HEK293 (cell line): ENCODE results near the gene S100A3.

ENCODE experiments used
- BCL11A ChIP-seq: fragments of 450-650 bp; formaldehyde crosslinking; IDR thresholded peaks from 2 replicates; pipeline ENCODE4 v1.5.1; 2016; ENCODE audit warnings: low read depth, missing biosample characterization, missing genetic modification characterization
- BCL11B ChIP-seq: fragments of 450-650 bp; formaldehyde crosslinking; IDR thresholded peaks from 2 replicates; pipeline ENCODE4 v1.5.1; 2016; ENCODE audit warnings: low read depth, missing biosample characterization, missing genetic modification characterization
- HOXC10 ChIP-seq: sonication (generic); formaldehyde crosslinking; IDR thresholded peaks from 2 replicates; pipeline ENCODE4 v1.8.1; 2023; ENCODE audit warnings: mild to moderate bottlenecking, missing genetic modification reagents
- IKZF3 ChIP-seq: fragments of 450-650 bp; IDR thresholded peaks from 2 replicates; pipeline ENCODE4 v1.5.0; 2018; ENCODE audit warnings: missing biosample characterization, mild to moderate bottlenecking, missing genetic modification characterization, moderate library complexity
- KLF8 ChIP-seq: fragments of 450-650 bp; formaldehyde crosslinking; IDR thresholded peaks from 2 replicates; pipeline ENCODE4 v1.5.1; 2016; ENCODE audit warnings: missing biosample characterization, missing genetic modification characterization
- PATZ1 ChIP-seq: fragments of 450-650 bp; formaldehyde crosslinking; IDR thresholded peaks from 2 replicates; pipeline ENCODE4 v1.5.1; 2016; ENCODE audit warnings: missing biosample characterization, missing genetic modification characterization
- PRDM10 ChIP-seq: fragments of 450-650 bp; formaldehyde crosslinking; IDR thresholded peaks from 2 replicates; pipeline ENCODE4 v1.5.1; 2016; ENCODE audit warnings: missing biosample characterization, missing genetic modification characterization
- SCRT1 ChIP-seq: fragments of 450-650 bp; formaldehyde crosslinking; IDR thresholded peaks from 2 replicates; pipeline ENCODE4 v1.5.1; 2016; ENCODE audit warnings: missing biosample characterization, missing genetic modification characterization, borderline replicate concordance
- ZBTB1 ChIP-seq: fragments of 450-650 bp; formaldehyde crosslinking; IDR thresholded peaks from 2 replicates; pipeline ENCODE4 v1.5.1; 2016; ENCODE audit warnings: missing biosample characterization, missing genetic modification characterization
- ZFHX2 ChIP-seq: fragments of 450-650 bp; formaldehyde crosslinking; conservative IDR thresholded peaks from 2 replicates; pipeline ENCODE4 v1.5.1; 2016; ENCODE audit warnings: missing biosample characterization, missing genetic modification characterization
- ZFP3 ChIP-seq: fragments of 450-650 bp; formaldehyde crosslinking; IDR thresholded peaks from 2 replicates; pipeline ENCODE4 v1.5.1; 2016; ENCODE audit warnings: low read depth, missing biosample characterization, missing genetic modification characterization
- ZNF132 ChIP-seq: fragments of 450-650 bp; formaldehyde crosslinking; IDR thresholded peaks from 2 replicates; pipeline ENCODE4 v1.5.1; 2017; ENCODE audit warnings: missing biosample characterization, missing genetic modification characterization, borderline replicate concordance
- ZNF138 ChIP-seq: fragments of 450-650 bp; formaldehyde crosslinking; IDR thresholded peaks from 2 replicates; pipeline ENCODE4 v1.5.1; 2016; ENCODE audit warnings: missing biosample characterization, missing genetic modification characterization, borderline replicate concordance
- ZNF148 ChIP-seq: fragments of 450-650 bp; formaldehyde crosslinking; IDR thresholded peaks from 2 replicates; pipeline ENCODE4 v1.5.0; 2017; ENCODE audit warnings: missing biosample characterization, missing genetic modification characterization, borderline replicate concordance
- ZNF16 ChIP-seq: fragments of 450-650 bp; formaldehyde crosslinking; IDR thresholded peaks from 2 replicates; pipeline ENCODE4 v1.5.1; 2016; ENCODE audit warnings: low read depth, missing biosample characterization, missing genetic modification characterization
- ZNF335 ChIP-seq: fragments of 450-650 bp; formaldehyde crosslinking; conservative IDR thresholded peaks from 2 replicates; pipeline ENCODE4 v1.5.1; 2016; ENCODE audit warnings: missing biosample characterization, missing genetic modification characterization
- ZNF366 ChIP-seq: fragments of 450-650 bp; formaldehyde crosslinking; conservative IDR thresholded peaks from 2 replicates; pipeline ENCODE4 v1.5.1; 2016; ENCODE audit warnings: missing biosample characterization, missing genetic modification characterization
- ZNF426 ChIP-seq: fragments of 450-650 bp; formaldehyde crosslinking; IDR thresholded peaks from 2 replicates; pipeline ENCODE4 v1.5.1; 2017; ENCODE audit warnings: missing biosample characterization, missing genetic modification characterization, mild to moderate bottlenecking, inconsistent platforms, moderate library complexity
- ZNF433 ChIP-seq: fragments of 450-650 bp; formaldehyde crosslinking; IDR thresholded peaks from 2 replicates; pipeline ENCODE4 v1.5.1; 2016; ENCODE audit warnings: missing biosample characterization, missing genetic modification characterization, low read depth
- ZNF449 ChIP-seq: fragments of 450-650 bp; formaldehyde crosslinking; IDR thresholded peaks from 2 replicates; pipeline ENCODE4 v1.5.1; 2017; ENCODE audit warnings: missing biosample characterization, mild to moderate bottlenecking, missing genetic modification characterization, moderate library complexity
- ZNF518A ChIP-seq: fragments of 450-650 bp; formaldehyde crosslinking; conservative IDR thresholded peaks from 2 replicates; pipeline ENCODE4 v1.5.1; 2016; ENCODE audit warnings: low read depth, missing biosample characterization, missing genetic modification characterization
- ZNF677 ChIP-seq: fragments of 450-650 bp; IDR thresholded peaks from 2 replicates; pipeline ENCODE4 v1.5.0; 2018; ENCODE audit warnings: missing biosample characterization, mild to moderate bottlenecking, missing genetic modification characterization, moderate library complexity
- ZXDB ChIP-seq: fragments of 450-650 bp; formaldehyde crosslinking; IDR thresholded peaks from 2 replicates; pipeline ENCODE4 v1.5.1; 2016; ENCODE audit warnings: missing biosample characterization, missing genetic modification characterization

Gene S100A3

GRCh38 chr1:153566414-153567371 is 17.6 kb upstream of the S100A3 start (continued):
- TF ChIP-seq ZNF518A (tag by site-specific recombination), result 0 out of 2 replicates have a peak, but pooled peaks have one; percentile 49
- TF ChIP-seq BCL11A (tag by site-specific recombination), result peak; percentile 97
- TF ChIP-seq KLF8, result peak; percentile 99
- TF ChIP-seq ZNF335 (tag by site-specific recombination), result peak; percentile 36
- TF ChIP-seq ZNF433 (tag by site-specific recombination), result no peak
- TF ChIP-seq ZNF16, result no peak
- TF ChIP-seq PRDM10 (tag by site-specific recombination), result peak; percentile 81
- no peak for TF ChIP-seq ZNF138 (tag by site-specific recombination)
- no peak for TF ChIP-seq SCRT1 (tag by site-specific recombination)
- TF ChIP-seq ZNF132, result no peak
- no peak for TF ChIP-seq ZNF426
- no peak for TF ChIP-seq BCL11B (tag by site-specific recombination)
- 0 out of 2 replicates have a peak, but pooled peaks have one; percentile 29 for TF ChIP-seq ZNF449 (tag by site-specific recombination)
- peak; percentile 88 for TF ChIP-seq ZNF366 (tag by site-specific recombination)
- peak; percentile 100 for TF ChIP-seq PATZ1 (tag by site-specific recombination)
- TF ChIP-seq ZFP3 (tag by site-specific recombination), result no peak
- TF ChIP-seq ZNF677 (tag by site-specific recombination), result no peak
- peak; percentile 91 for TF ChIP-seq ZXDB (tag by site-specific recombination)
- TF ChIP-seq IKZF3 (tag by site-specific recombination), result peak; percentile 68
- peak; percentile 86 for TF ChIP-seq ZFHX2 (tag by site-specific recombination)
- no peak for TF ChIP-seq ZNF148 (tag by site-specific recombination)
- no peak for TF ChIP-seq ZBTB1
- no peak for TF ChIP-seq HOXC10 (CRISPR knock-in tag)
